ENCODE measurements around the gene SPATA17.
A peak's percentile ranks its signal among the peaks of the same experiment; 100 is the strongest.

SPATA17 gene

GRCh38 chr1:217888328-217888727, 257.2 kb downstream of the SPATA17 start:
- no peak for DNase-seq (ENCODE audit: low read depth)
- H3K4me3 ChIP-seq (replicated peaks; ENCODE audit: low read depth, low read length), result no peak overlapping the region
- no peak for TF ChIP-seq CTCF (IDR thresholded peaks at IDR 0.05; ENCODE audit: low read length, missing control alignments)

- TF ChIP-seq CTCF (IDR thresholded peaks at IDR 0.05; ENCODE audit: low read length, missing control alignments), result no peak
- DNase-seq (ENCODE audit: low read depth), result no peak
- no peak overlapping the region for H3K4me3 ChIP-seq (replicated peaks; ENCODE audit: low read depth, low read length)
Observed at GRCh38 chr1:217889401-217889800, 258.3 kb downstream of the SPATA17 start.

GRCh38 chr1:217891966-217892365, 260.8 kb downstream of the SPATA17 start:
- no peak overlapping the region for H3K4me3 ChIP-seq (replicated peaks; ENCODE audit: low read depth, low read length)
- no peak for DNase-seq (ENCODE audit: low read depth)
- no peak for TF ChIP-seq CTCF (IDR thresholded peaks at IDR 0.05; ENCODE audit: low read length, missing control alignments)

GRCh38 chr1:217892750-217893149, 261.6 kb downstream of the SPATA17 start:
- H3K4me3 ChIP-seq (replicated peaks; ENCODE audit: low read depth, low read length), result no peak overlapping the region
- no peak for TF ChIP-seq CTCF (IDR thresholded peaks at IDR 0.05; ENCODE audit: low read length, missing control alignments)
- no peak for DNase-seq (ENCODE audit: low read depth)

GRCh38 chr1:217895841-217896240, 264.7 kb downstream of the SPATA17 start:
- no peak for TF ChIP-seq CTCF (IDR thresholded peaks at IDR 0.05; ENCODE audit: low read length, missing control alignments)
- no peak for DNase-seq (ENCODE audit: low read depth)
- H3K4me3 ChIP-seq (replicated peaks; ENCODE audit: low read depth, low read length), result no peak overlapping the region

- no peak for TF ChIP-seq CTCF (IDR thresholded peaks at IDR 0.05; ENCODE audit: low read length, missing control alignments)
Observed at GRCh38 chr1:217896490-217896889, 265.3 kb downstream of the SPATA17 start.

GRCh38 chr1:217897100-217897499, 266.0 kb downstream of the SPATA17 start:
- H3K4me3 ChIP-seq (replicated peaks; ENCODE audit: low read depth, low read length), result no peak overlapping the region
- no peak for TF ChIP-seq CTCF (IDR thresholded peaks at IDR 0.05; ENCODE audit: low read length, missing control alignments)
- no peak for DNase-seq (ENCODE audit: low read depth)

More at GRCh38 chr1:217896490-217896889, 265.3 kb downstream of the SPATA17 start:
- no peak overlapping the region for H3K4me3 ChIP-seq (replicated peaks; ENCODE audit: low read depth, low read length)
- peak; percentile 51 for DNase-seq (ENCODE audit: low read depth)
